PC-3 (cell line): ENCODE results near the gene FILIP1L.

Source experiments
- CTCF ChIP-seq: fragments of 300-600 bp; sonication (generic); conservative IDR thresholded peaks from 2 replicates; pipeline ENCODE4 v1.5.1; 2017; ENCODE audit warnings: antibody characterized with exemption, low read depth, mild to moderate bottlenecking, low read length
- EZH2 ChIP-seq: fragments of 300-600 bp; sonication (generic); IDR thresholded peaks from one replicate; pipeline ENCODE4 v1.6.1; 2017; ENCODE audit warnings: antibody characterized with exemption, mild to moderate bottlenecking, low read length; ENCODE audit not compliant: unreplicated experiment
- EZH2phosphoT487 ChIP-seq: fragments of 300-600 bp; sonication (generic); IDR thresholded peaks from 2 replicates; pipeline ENCODE4 v1.6.1; 2018; ENCODE audit warnings: mild to moderate bottlenecking, antibody characterized with exemption, low read length, borderline replicate concordance

DNA sequence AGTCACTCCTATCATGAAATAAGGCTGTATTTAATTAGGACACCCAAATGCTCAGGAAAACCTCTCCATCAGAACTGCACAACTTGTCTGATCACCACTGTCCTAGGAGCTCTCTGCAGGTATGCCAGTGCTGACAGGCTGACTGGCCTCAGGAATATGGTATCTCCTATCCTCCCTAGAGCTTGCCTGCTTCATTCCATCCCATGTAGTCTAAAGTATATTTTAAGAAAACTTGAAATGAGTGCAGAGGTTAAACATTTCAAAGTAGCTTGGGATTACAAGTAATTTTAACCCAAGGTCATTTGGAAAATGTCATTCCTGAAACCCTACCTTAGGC is 23.7 kb downstream of the FILIP1L start:
- TF ChIP-seq CTCF (no peak), EZH2 (no peak), EZH2phosphoT487 (no peak)
